SK-N-SH treated with all-trans-retinoic acid at 6 μM for 48 hours (cell line): ENCODE results near the gene NCOA5.

Source experiments
- CREB5 ChIP-seq: fragments of 250-450 bp; sonication (Bioruptor Pico); IDR thresholded peaks from 2 replicates; pipeline ENCODE4 v1.5.1; 2020; ENCODE audit warnings: low read depth, mild to moderate bottlenecking, moderate library complexity
- CSDC2 ChIP-seq: fragments of 250-450 bp; sonication (Bioruptor Pico); IDR thresholded peaks from 2 replicates; pipeline ENCODE4 v1.5.0; 2020; ENCODE audit warnings: mild to moderate bottlenecking, moderate library complexity
- GLIS3 ChIP-seq: fragments of 250-450 bp; sonication (Bioruptor Pico); IDR thresholded peaks from 2 replicates; pipeline ENCODE4 v1.5.0; 2020; ENCODE audit warnings: mild to moderate bottlenecking, moderate library complexity
- ISL1 ChIP-seq: fragments of 250-450 bp; sonication (Bioruptor Pico); IDR thresholded peaks from 2 replicates; pipeline ENCODE4 v2.1.2; 2022; ENCODE audit warnings: mild to moderate bottlenecking, moderate library complexity
- OSR1 ChIP-seq: fragments of 250-450 bp; sonication (Bioruptor Pico); IDR thresholded peaks from 2 replicates; pipeline ENCODE4 v1.8.0; 2022; ENCODE audit warnings: moderate library complexity, mild to moderate bottlenecking, inconsistent platforms
- PATZ1 ChIP-seq: fragments of 250-450 bp; sonication (Bioruptor Pico); IDR thresholded peaks from 2 replicates; pipeline ENCODE4 v1.8.0; 2020; ENCODE audit warnings: mild to moderate bottlenecking, moderate library complexity, borderline replicate concordance
- PPARA ChIP-seq: fragments of 250-450 bp; sonication (Bioruptor Pico); IDR thresholded peaks from 2 replicates; pipeline ENCODE4 v1.5.0; 2020; ENCODE audit warnings: mild to moderate bottlenecking, borderline replicate concordance
- RARB ChIP-seq: fragments of 250-450 bp; sonication (Bioruptor Pico); IDR thresholded peaks from 2 replicates; pipeline ENCODE4 v1.8.0; 2021; ENCODE audit warnings: mild to moderate bottlenecking, moderate library complexity
- SNAI2 ChIP-seq: fragments of 250-450 bp; sonication (Bioruptor Pico); IDR thresholded peaks from 2 replicates; pipeline ENCODE4 v1.5.0; 2020; ENCODE audit warnings: mild to moderate bottlenecking, moderate library complexity
- TCF4 ChIP-seq: fragments of 250-450 bp; sonication (Bioruptor Pico); IDR thresholded peaks from 2 replicates; pipeline ENCODE4 v1.8.0; 2021; ENCODE audit warnings: mild to moderate bottlenecking, moderate library complexity, borderline replicate concordance
- ZC3H10 ChIP-seq: fragments of 250-450 bp; sonication (Bioruptor Pico); IDR thresholded peaks from 2 replicates; pipeline ENCODE4 v1.5.1; 2021; ENCODE audit warnings: mild to moderate bottlenecking, moderate library complexity
- ZFP3 ChIP-seq: fragments of 250-450 bp; sonication (Bioruptor Pico); IDR thresholded peaks from 2 replicates; pipeline ENCODE4 v1.5.0; 2020; ENCODE audit warnings: mild to moderate bottlenecking, moderate library complexity
- ZFP30 ChIP-seq: fragments of 450-650 bp; formaldehyde crosslinking; IDR thresholded peaks from 2 replicates; pipeline ENCODE4 v1.5.0; 2022; ENCODE audit warnings: mild to moderate bottlenecking, moderate library complexity
- ZNF70 ChIP-seq: fragments of 450-650 bp; formaldehyde crosslinking; IDR thresholded peaks from 2 replicates; pipeline ENCODE4 v1.5.0; 2020; ENCODE audit warnings: mild to moderate bottlenecking, moderate library complexity

GRCh38 chr20:46083101-46083500 is 6.7 kb downstream of the NCOA5 start:
- TF ChIP-seq CREB5 (CRISPR knock-in tag) (no peak), PATZ1 (no peak), ZFP30 (CRISPR knock-in tag) (no peak), RARB (CRISPR knock-in tag) (no peak), SNAI2 (CRISPR knock-in tag) (no peak), ISL1 (CRISPR knock-in tag) (no peak), OSR1 (no peak), ZC3H10 (CRISPR knock-in tag) (no peak), PPARA (CRISPR knock-in tag) (no peak), ZFP3 (CRISPR knock-in tag) (no peak), TCF4 (CRISPR knock-in tag) (no peak), ZNF70 (CRISPR knock-in tag) (no peak), GLIS3 (CRISPR knock-in tag) (no peak), CSDC2 (no peak)
